CD4-positive, alpha-beta T cell (primary cell): ENCODE measurements around the gene ZNF850. TPM values are rescaled to one million over a fixed set of nuclear protein-coding genes. Genes with fewer than 3 reads are reported as not detected.

Experiments
- ATAC-seq: fragments of 200-7000 bp; cut with Tn5 transposase; one replicate; pipeline ENCODE4 v1.10.0; 2022; ENCODE audit warnings: mild to moderate bottlenecking; ENCODE audit not compliant: poor library complexity
- CTCF ChIA-PET: fragments of 350-600 bp; sonication (Branson Sonifier 250); formaldehyde crosslinking; loops from one replicate; lab custom pipeline; 2021; ENCODE audit warnings: antibody characterized with exemption, inconsistent platforms; lab: Charles Lee
- POLR2A ChIA-PET: fragments of 350-600 bp; sonication (Branson Sonifier 250); formaldehyde crosslinking; loops from one replicate; lab custom pipeline; 2021; ENCODE audit warnings: antibody characterized with exemption, inconsistent platforms; lab: Charles Lee
- DNase-seq, 14 experiments: peaks; one replicate each; pipeline ENCODE4 v3.0.0-alpha.2; 2013 to 2020; ENCODE audit warnings: mixed read lengths in 2 of 14
- H3K27ac ChIP-seq, 2 donors: one replicate each; pipeline versions ENCODE4 v1.5.1 to v1.7.0; 2013; ENCODE audit warnings: low read length in 2 of 2, low read depth in 1 of 2, mild to moderate bottlenecking in 1 of 2
- H3K27me3 ChIP-seq, 2 experiments: 1 replicate in 1 of 2; 2 replicates in 1 of 2; pipeline versions ENCODE4 v1.6.1 to v1.7.0; 2013; ENCODE audit warnings: low read length in 2 of 2, control low read depth in 1 of 2, mild to moderate bottlenecking in 1 of 2, moderate library complexity in 1 of 2; ENCODE audit not compliant: insufficient read depth in 2 of 2, control insufficient read depth in 1 of 2
- H3K36me3 ChIP-seq: one replicate; pipeline ENCODE4 v1.6.1; 2013; ENCODE audit warnings: low read length, control low read depth; ENCODE audit not compliant: insufficient read depth
- H3K4me1 ChIP-seq: one replicate; pipeline ENCODE4 v1.6.1; 2013; ENCODE audit warnings: low read length, control low read depth; ENCODE audit not compliant: insufficient read depth
- H3K4me3 ChIP-seq: one replicate; pipeline ENCODE4 v1.5.1; 2013; ENCODE audit warnings: mild to moderate bottlenecking, low read length, moderate library complexity
- H3K9me3 ChIP-seq, 2 experiments: 1 replicate in 1 of 2; 2 replicates in 1 of 2; pipeline versions ENCODE4 v1.6.1 to v1.7.0; 2013; ENCODE audit warnings: low read length in 2 of 2, mild to moderate bottlenecking in 2 of 2, control low read depth in 1 of 2, moderate library complexity in 1 of 2; ENCODE audit not compliant: control insufficient read depth in 1 of 2, insufficient read depth in 1 of 2
- H3K27ac Mint-ChIP-seq: one replicate; pipeline ENCODE4 v1.8.0; 2020; ENCODE audit warnings: mixed read lengths
- H3K27me3 Mint-ChIP-seq: one replicate; pipeline ENCODE4 v1.8.0; 2021; ENCODE audit warnings: mixed read lengths
- H3K36me3 Mint-ChIP-seq: one replicate; pipeline ENCODE4 v1.8.0; 2021; ENCODE audit warnings: low read depth, mixed read lengths
- H3K4me1 Mint-ChIP-seq: one replicate; pipeline ENCODE4 v1.8.0; 2021; ENCODE audit warnings: low read depth, mixed read lengths
- H3K4me3 Mint-ChIP-seq: one replicate; pipeline ENCODE4 v1.8.0; 2020; ENCODE audit warnings: mild to moderate bottlenecking, mixed read lengths
- H3K9me3 Mint-ChIP-seq: one replicate; pipeline ENCODE4 v1.8.0; 2020; ENCODE audit warnings: mixed read lengths
- CTCF ChIP-seq: fragments of 200-600 bp; IDR thresholded peaks from one replicate; pipeline ENCODE4 v1.8.0; 2022; ENCODE audit warnings: antibody characterized with exemption, mild to moderate bottlenecking
- intact Hi-C, 2 experiments: fragments of 100-400 bp; cut with DNase I in 1 of 2; cut with micrococcal nuclease in 1 of 2; formaldehyde crosslinking; loops; one replicate each; pipeline versions ENCODE4 v1.15.1 to v1.9.0; 2023 to 2025; cut with DNase I, micrococcal nuclease
- total RNA-seq, 174 experiments: library from RNA in 2 of 174; stranded (reverse) in 2 of 174; gene quantifications; one replicate each; pipeline ENCODE4 v1.2.3 and lab custom pipeline; 2021 to 2026

The ZNF850 gene
- total RNA-seq, 2 experiments from 2014 or later = 0.77 to 2.1 TPM

- Mint-ChIP-seq H3K9me3 (peaks cover 26% of the 10 kb centered on the region), H3K36me3 (peaks cover 88% of the 10 kb centered on the region), H3K27ac (peak overlapping the region; percentile 92), H3K4me1 (peaks cover 45% of the 10 kb centered on the region), H3K4me3 (peak overlapping the region; percentile 98), H3K27me3 (no peaks in the 10 kb centered on the region)
- CTCF ChIA-PET = no interaction called here
- no peak for ATAC-seq
- DNase-seq = no peak
- H3K36me3 ChIP-seq = peaks cover 22% of the 10 kb centered on the region
- peak overlapping the region; percentile 97 for H3K4me3 ChIP-seq
- intact Hi-C loops = loop anchor here (1.0 to 10.0 kb wide), 7 partner anchors 21 to 801 kb away; partner anchors contain the start of genes ZNF345 (in 2 of the 2), ZNF567 (in 2 of the 2), ZNF569 (in 2 of the 2) and ZNF570 (in 2 of the 2)
- TF ChIP-seq CTCF = no peak
- peaks cover 14 to 49% of the 10 kb centered on the region in 2 experiments for H3K9me3 ChIP-seq
- POLR2A ChIA-PET = interaction anchor here (0.6 to 2.2 kb wide), 6 partner anchors 61 to 929 kb away, joined by 3 to 17 read pairs (median 4); partner anchors contain the start of genes ZNF146, ZNF382, ZNF529 and ZNF540
- no peak overlapping the region for H3K27ac ChIP-seq
- H3K4me1 ChIP-seq = peaks cover 24% of the 10 kb centered on the region
- H3K27me3 ChIP-seq = no peaks in the 10 kb centered on the region
Observed at GRCh38 chr19:36665832-36666231, 106.8 kb downstream of the ZNF850 start.

Other genes with a start within 250 kb of the ZNF850 start
- gene ZNF260, start 244.5 kb downstream of the ZNF850 start, total RNA-seq = 1 to 10 TPM; 2.0 to 5.0 TPM
- 10 to 100 TPM; 39.6 to 42.7 TPM for gene ZNF529, start 199.5 kb downstream of the ZNF850 start, total RNA-seq
- 1 to 10 TPM; 4.2 to 4.4 TPM for gene ZNF382, start 167.5 kb downstream of the ZNF850 start, total RNA-seq
- 10 to 100 TPM; 13.3 to 15.9 TPM for gene ZNF461, start 106.0 kb downstream of the ZNF850 start, total RNA-seq
- 1 to 10 TPM; 7.3 to 7.6 TPM for gene ZNF567, start 85.2 kb downstream of the ZNF850 start, total RNA-seq
- 1 to 10 TPM; 2.9 to 3.5 TPM for gene ZNF790, start 65.6 kb upstream of the ZNF850 start, total RNA-seq
- 1 to 10 TPM; 5.9 to 7.1 TPM for gene ZNF345, start 78.1 kb upstream of the ZNF850 start, total RNA-seq
- gene ZNF829, start 143.5 kb upstream of the ZNF850 start, total RNA-seq = 1 to 10 TPM; 3.8 to 4.4 TPM
- gene ZNF568, start 143.5 kb upstream of the ZNF850 start, total RNA-seq = 1 to 10 TPM; 3.0 to 4.2 TPM